CD4-positive, alpha-beta T cell treated with Interleukin-1 beta for 1 hour (primary cell): ENCODE data around the gene PLXNC1.
"Not testable (repeated sequence)": the region's sequence is repeated elsewhere in the genome, so short reads cannot be mapped to it uniquely, and the experiment has no call there.

ENCODE experiments used
- DNase-seq, 2 donors: peaks; one replicate each; pipeline ENCODE4 v3.0.0-alpha.2; 2020 to 2022

PLXNC1 gene

DNA sequence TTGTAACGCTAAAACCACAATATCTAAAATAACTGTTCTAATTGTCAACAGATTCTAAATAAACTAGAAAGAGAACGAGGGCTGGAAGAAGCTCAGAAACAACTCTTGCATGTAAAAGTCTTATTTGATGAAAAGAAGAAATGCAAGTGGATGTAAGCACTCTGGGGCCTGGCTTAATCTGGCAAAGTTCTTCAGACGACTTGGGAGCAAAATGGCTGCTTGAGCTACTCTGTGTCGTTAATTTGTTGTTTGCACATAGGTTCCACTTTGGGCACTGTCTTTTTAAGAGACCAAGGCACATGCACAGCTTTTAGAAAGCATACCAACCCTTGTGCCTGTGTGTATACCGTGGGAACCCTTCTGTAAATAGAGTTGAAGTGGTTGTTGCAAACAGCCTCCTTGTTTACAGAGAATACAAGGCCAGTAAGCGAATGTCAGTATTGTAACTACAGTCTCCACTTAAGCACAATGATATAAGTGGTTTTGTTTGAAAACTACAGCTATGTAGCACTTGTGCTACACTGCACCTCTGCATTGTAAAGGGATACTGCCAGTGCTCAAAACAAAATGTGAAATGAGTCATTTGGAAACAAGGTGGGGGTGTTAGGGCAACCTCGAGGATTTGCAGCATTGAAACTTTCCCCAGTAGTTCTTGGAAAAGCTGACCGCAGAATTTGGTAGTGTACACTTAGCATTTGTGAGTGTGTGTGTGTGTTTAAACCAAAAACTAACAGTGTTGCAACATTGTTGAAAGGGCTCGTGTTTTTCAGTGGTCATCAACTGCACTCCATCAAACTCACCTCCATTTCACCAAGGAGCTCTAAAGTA, 157.0 kb downstream of the PLXNC1 start:
- DNase-seq = no peak

DNA sequence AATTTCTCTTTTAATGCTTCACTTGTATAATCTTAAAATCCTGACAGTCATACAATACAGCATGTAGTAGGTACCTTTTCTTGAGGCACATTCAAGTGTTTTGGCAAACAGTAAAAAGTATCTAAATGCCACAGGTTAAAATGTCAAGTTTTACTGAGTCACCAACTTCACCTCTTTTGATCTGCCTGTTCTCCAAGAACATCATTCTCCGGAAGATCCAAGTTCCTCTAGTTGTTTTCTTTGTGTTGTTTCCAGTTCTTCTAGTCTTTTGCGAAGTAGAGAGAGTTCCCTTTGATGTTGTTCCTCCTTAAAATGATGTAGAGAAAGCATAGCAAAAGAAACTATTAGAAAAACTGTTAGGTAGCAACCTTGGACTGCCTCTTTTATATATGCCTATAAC, 160.2 kb downstream of the PLXNC1 start:
- no peak for DNase-seq

DNA sequence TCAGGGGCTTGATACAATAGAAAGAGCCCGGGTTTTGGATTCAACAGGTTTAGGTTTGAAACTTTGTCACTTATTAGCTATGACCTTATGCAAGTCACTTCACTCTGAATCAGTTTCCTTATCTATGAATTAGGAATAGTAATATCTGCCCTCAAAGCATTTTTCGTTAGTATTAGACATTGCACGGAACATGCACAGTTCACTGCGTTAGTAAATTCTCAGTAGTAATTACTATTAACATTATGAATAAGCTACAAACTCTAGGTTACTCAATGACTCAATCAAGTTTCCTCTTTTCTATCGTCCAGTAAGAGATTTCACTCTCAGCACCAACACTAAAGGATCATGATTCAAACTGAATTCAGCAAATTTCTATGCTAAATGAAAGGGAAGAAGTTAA, 161.0 kb downstream of the PLXNC1 start:
- no peak for DNase-seq

DNA sequence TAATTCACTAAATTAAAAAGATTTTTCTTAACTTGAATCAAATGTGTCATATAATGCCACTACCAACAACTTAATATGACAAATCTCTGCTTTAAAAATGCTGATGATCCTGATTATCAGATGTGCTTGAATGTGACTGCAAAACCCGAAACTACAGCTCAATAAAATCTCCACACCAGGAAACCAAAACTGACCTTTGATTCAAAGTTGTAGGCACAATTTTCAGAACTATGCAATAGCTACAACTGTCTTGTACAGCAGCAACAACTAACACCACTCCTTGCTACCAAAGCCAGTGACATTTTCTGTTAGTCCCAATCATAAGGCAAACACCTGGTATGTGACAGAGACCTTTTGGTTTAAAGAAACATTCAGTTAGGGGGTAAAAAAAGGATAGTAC, 164.0 kb downstream of the PLXNC1 start:
- DNase-seq = no peak

DNA sequence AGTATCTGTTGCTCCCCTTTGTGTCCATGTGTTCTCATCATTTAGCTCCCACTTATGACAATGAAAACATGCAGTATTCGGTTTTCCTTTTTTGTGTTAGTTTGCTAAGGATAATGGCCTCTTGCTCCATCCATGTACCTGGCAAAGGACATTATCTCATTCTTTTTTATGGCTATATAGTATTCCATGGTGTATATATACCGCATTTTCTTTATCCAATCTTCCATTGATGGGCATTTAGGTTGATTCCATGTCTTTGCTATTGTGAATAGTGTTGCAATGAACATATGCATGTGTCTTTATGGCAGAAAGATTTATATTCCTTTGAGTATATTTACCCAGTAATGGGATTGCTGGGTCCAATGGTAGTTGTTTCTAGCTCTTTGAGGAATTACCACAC, 168.2 kb downstream of the PLXNC1 start:
- not testable (repeated sequence) for DNase-seq

DNA sequence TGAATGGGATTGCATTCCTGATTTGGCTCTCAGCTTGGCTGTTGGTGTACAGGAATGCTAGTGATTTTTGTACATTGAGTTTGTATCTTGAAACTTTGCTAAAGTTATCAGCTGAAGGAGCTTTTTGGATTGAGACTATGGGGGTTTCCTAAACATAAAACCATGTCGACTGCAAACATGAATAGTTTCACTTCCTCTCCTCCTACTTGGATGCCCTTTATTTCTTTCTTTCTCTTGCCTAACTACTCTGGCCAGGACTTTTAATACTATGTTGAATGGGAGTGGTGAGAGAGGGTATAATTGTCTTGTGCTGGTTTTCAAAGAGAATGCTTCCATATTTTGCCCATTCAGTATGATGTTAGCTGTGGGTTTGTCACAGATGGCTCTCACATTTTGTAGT, 169.8 kb downstream of the PLXNC1 start:
- no peak for DNase-seq

DNA sequence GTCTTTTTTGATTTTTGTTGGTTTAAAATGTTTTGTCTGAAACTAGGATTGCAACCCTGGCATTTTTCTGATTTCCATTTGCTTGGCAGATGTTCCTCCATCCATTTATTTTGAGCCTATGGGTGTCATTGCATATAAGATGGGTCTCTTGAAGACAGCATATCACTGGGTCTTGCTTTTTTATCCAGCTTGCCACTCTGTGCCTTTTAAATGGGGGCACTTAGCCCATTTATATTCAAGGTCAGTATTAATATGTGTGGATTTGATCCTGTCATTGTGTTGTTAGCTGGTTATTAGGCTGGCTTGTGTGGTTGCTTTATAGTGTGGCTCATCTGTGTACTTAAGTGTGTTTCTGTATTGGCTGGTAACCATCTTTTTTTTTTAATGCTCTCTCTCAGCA, 171.7 kb downstream of the PLXNC1 start:
- DNase-seq = no peak

DNA sequence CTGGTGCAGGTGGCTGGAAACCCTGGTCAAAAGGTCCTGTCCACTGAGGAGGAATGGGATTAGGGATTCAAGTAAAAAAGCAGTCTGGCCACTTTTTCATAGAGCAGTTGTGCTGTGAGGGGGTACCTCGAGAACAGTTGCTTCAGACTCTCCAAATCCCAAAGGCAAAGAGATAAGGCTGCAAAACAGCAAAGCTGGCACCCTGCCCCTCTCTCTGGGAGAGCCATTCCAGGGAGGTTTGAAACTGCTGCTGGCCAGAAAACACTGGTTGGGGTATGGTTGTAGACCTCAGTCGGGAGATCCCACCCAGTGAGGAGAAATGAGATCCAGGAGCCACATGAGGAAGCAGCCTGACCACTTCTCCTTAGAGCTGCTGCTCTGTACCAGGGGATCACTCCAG, 174.0 kb downstream of the PLXNC1 start:
- DNase-seq = no peak

DNA sequence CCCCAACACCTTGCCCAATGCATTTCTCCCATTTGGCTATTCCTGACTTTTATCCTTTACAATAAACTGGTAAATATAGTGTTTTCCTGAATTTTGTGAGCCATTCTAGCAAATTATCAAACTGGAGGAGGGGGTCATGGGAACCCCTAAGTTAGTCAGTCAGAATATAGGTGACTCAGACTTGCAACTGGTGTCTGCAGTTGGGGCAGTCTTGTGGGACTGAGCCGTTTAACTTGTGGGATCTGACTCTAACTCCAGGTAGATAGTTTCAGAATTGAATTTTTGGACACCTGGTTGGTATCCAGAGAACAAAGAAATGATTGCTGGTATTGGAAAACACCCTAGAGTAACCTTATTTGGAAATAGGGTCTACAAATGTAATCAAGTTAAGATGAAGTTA, 177.9 kb downstream of the PLXNC1 start:
- no peak for DNase-seq

DNA sequence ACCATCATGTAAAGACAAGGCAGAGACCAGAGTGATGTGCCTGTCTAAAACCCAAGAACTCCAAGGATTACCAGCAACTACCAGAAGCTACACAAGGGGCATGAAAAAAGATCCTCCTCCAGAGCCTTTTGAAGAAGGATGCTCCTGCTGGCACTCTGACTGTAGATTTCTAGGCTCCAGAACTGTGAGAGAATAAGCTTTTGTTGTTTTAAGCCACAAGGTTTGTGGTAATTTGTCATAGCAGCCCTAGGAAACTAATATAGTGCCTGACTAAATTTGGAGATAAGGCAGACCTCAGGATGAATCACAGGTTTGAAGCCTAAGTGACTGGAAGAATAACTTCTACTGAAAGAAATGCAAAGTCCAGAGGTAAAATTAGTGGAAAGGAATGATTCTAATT, 178.3 kb downstream of the PLXNC1 start:
- no peak for DNase-seq

DNA sequence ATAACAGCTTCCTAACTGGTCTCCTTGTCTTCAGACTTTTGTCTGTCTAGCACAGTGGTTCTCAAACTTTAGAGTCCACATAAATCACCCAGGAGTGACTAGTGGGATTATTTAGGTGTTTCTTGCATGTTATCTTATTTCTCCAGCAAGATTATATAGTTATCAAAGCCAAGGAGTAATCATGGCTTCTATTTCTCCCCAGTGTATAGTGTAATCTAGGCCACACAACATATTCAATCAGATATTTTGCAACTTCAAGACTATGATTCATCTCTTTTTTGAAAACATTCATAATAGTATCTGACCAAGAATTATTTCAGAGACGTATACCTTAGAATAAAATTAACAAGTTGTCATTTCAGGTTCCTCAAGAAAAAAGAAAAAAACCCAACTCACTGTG, 179.4 kb downstream of the PLXNC1 start:
- DNase-seq = no peak

DNA sequence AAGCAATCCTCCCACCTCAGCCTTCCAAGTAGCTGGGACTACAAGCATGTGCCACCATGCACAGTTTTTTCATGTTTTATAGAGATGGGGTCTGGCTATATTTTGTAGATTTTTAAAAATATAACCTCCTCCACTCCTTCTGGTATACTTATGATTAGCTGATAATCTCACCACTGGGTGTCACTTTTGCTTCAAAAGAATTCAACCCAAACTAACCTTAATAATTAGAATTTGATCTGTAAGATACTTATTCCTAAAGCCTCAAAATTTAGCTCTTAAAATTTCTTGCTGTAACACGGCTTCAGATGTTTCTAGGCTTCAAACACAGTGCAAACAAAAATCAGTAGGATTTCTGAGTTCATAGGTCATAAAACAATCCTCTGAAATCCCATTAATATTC, 181.0 kb downstream of the PLXNC1 start:
- DNase-seq = no peak

DNA sequence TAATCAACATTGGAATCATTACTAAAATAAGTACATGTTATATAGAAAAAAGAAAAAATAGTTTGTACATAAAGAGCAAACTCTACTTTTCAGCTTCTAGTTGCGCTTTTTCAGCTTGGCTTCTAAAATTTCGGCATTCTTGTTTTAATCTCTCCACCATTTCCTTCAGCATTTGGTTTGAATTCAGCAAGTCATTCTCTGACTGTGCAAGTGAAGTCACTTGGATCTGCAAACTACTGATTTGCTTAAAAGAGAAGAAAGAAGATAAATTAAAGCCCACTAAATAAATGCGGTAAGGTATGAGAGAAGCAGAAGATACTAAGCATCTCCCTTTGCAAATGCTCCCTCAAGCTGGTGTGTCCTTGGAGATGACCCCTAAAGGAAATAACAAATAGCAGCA, 185.0 kb downstream of the PLXNC1 start:
- DNase-seq = no peak

DNA sequence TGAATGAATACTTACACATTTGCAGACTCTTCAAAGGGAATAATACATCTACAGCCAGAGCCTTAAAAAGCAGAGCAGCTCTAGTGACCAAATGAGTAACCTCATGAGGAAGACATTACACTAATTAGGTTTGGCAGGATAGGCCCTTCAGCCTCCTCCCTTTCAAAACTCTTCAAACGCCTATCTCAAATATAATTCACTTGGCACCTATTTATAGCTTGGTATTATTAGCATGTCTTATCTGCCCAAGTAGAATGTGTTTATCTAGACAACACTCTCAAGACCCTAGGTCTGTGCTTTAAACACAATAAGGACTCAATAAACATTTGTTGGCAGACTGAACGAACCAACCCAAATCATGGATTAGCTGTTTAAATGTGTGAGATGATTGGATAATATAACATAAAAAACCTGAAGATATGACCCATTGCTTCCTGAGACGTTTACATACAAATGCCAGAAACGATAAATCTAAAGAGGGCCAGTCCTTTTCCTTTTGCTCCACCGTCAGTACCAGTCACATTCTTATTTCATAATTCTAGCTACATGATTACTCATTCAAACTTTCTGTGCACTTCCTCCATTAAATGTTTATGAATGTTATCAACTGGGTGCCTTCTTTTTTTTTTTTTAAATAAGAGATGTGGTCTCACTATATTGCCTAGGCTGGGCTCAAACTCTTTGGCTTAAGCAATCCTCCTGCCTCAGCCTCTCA, 188.0 kb downstream of the PLXNC1 start:
- no peak for DNase-seq

DNA sequence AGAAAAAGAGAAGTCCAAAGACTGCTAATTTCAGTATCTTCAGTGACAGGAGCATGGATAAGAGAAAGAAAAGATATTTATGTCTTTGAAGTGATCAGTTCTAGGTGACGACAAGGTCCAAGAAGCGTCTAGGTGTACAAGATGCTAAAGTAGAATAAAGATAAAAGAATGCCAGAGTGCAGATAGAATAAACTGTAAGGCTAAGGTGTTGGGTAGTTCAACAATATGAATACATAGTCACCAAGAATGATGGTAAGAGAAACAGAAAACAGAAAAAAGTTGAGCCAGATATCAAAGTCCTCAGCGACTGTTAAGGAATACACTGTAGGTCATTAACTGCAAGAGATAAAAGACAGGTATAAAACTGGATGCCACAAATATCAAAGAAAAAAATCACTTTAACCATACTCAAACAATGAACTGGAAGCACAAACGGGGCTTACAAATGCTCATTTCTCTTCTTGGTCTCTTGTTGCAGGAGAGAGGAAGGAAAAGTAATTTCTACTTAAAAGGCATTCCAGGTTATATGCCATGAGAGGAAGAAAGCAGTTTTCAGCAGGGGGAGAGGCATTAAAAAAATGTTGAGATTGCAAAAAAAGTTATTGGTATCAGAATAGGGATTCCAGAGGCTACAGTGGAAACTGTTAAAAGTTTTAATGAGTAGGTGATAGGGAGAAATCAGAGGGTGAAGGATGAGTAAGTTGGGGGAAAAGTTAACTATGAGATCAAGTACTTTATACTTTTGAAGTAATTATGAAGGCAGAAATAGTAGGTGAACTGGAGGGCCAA, 189.8 kb downstream of the PLXNC1 start:
- no peak for DNase-seq

DNA sequence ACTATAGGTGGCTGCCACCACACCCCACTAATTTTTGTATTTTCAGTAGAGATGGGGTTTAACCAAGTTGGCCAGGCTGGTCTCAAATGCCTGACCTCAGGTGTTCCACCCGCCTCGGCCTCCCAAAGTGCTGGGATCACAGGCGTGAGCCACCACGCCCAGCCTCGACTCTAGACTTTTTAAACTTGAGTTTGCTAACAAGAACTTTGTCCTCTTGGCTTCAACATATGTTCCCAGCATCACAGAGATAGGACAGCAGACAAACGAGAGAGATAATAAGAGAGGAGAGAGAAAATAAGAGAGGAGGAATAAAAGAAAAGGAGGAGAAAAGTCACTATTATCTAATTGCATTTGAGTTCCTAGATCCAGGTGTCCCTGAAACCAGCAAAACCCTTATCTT, 192.2 kb downstream of the PLXNC1 start:
- no peak for DNase-seq

DNA sequence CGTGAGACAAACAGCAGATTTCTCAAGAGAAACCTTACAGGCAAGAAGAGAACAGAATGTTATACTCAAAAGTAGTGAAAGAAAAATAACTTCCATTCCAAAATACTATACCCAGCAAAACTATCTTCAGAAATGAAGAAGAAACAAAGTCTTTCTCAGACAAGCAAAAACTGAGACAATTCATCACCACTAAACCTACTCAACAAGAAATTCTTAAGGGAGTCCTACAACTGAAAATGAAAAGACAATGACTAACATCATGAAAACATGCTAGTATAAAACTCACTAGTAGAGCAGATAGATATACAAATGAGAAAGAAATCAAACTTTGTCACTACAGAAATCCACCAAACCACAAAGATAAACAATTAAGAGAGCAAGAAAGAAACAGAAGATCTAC, 204.8 kb downstream of the PLXNC1 start:
- no peak for DNase-seq
